Muscle layer of colon (tissue), 2 donors: ENCODE results near the gene KRTCAP2.
A peak's percentile ranks its signal among the peaks of the same experiment; 100 is the strongest.

ENCODE experiments used
- H3K27ac ChIP-seq: one replicate; pipeline ENCODE4 v1.7.0; 2013; ENCODE audit warnings: low read depth, mild to moderate bottlenecking, low read length, moderate library complexity
- H3K27me3 ChIP-seq, 2 donors: one replicate each; pipeline ENCODE4 v1.7.0; 2013; ENCODE audit warnings: low read length in 2 of 2, mild to moderate bottlenecking in 2 of 2; ENCODE audit not compliant: insufficient read depth in 2 of 2, control insufficient read depth in 1 of 2
- H3K36me3 ChIP-seq: one replicate; pipeline ENCODE4 v1.7.0; 2013; ENCODE audit warnings: mild to moderate bottlenecking, low read length; ENCODE audit not compliant: insufficient read depth
- H3K4me1 ChIP-seq: one replicate; pipeline ENCODE4 v1.7.0; 2013; ENCODE audit warnings: mild to moderate bottlenecking, low read length; ENCODE audit not compliant: insufficient read depth
- H3K4me3 ChIP-seq, 2 donors: one replicate each; pipeline ENCODE4 v1.7.0; 2013; ENCODE audit warnings: low read length in 2 of 2, low read depth in 1 of 2, mild to moderate bottlenecking in 1 of 2, moderate library complexity in 1 of 2
- H3K9ac ChIP-seq: one replicate; pipeline ENCODE4 v1.7.0; 2013; ENCODE audit warnings: low read length
- H3K9me3 ChIP-seq: one replicate; pipeline ENCODE4 v1.7.0; 2013; ENCODE audit warnings: mild to moderate bottlenecking, low read length
- donor health status: abdominal sarcoma.
- donor health status: Adenocarcinoma of cecum.

The KRTCAP2 gene

DNA sequence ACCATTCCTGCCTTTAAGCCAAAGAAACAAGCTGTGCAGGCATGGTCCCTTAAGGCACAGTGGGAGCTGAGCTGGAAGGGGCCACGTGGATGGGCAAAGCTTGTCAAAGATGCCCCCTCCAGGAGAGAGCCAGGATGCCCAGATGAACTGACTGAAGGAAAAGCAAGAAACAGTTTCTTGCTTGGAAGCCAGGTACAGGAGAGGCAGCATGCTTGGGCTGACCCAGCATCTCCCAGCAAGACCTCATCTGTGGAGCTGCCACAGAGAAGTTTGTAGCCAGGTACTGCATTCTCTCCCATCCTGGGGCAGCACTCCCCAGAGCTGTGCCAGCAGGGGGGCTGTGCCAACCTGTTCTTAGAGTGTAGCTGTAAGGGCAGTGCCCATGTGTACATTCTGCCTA is 38.8 kb downstream of the KRTCAP2 start:
- Histone ChIP-seq H3K9ac (peak overlapping the region; percentile 98), H3K36me3 (peaks cover 27% of the 10 kb centered on the region), H3K4me3 (no peak overlapping the region), H3K4me1 (peaks cover 38% of the 10 kb centered on the region), H3K27ac (peak overlapping the region; percentile 62), H3K9me3 (no peaks in the 10 kb centered on the region), H3K27me3 (no peaks in the 10 kb centered on the region)

DNA sequence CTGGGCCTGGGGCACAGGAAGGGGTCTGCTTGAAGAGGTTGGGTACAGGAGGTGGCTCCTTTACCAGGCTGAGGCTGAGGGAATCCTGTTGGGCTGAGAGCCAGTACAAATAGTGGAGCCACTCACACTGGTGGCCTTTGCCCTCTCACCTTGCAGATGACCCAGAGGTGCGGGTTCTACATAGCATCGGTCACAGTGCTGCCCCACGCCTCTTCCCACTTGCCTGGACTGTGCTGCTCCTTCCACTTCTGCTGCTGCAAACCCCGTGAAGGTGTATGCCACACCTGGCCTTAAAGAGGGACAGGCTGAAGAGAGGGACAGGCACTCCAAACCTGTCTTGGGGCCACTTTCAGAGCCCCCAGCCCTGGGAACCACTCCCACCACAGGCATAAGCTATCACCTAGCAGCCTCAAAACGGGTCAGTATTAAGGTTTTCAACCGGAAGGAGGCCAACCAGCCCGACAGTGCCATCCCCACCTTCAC is 39.3 kb downstream of the KRTCAP2 start:
- Histone ChIP-seq H3K36me3 (peaks cover 27% of the 10 kb centered on the region), H3K4me1 (peaks cover 37% of the 10 kb centered on the region), H3K27ac (no peak overlapping the region), H3K9me3 (no peaks in the 10 kb centered on the region), H3K4me3 (no peak overlapping the region), H3K27me3 (no peaks in the 10 kb centered on the region), H3K9ac (no peak overlapping the region)

DNA sequence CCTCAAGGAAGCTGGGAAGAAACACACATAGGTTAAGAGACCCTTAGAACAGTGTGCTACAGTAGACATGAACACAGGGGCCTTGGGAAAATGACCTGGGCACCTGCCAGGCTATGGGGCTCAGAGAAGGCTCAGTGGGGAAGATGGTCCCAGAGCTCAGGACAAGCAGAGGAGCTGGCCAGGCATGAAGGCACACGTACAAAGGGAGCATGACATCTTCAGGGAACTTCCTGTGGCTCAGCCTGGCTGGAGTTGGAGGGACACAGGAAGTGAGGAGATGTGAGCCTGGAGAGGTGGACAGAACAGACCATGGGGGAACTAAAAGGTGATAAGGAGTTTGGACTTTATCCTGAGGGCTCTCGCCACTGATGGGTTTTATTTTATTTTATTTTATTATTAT is 41.2 kb downstream of the KRTCAP2 start:
- H3K4me1 ChIP-seq = peaks cover 47% of the 10 kb centered on the region
- H3K9ac ChIP-seq = no peak overlapping the region
- H3K9me3 ChIP-seq = no peaks in the 10 kb centered on the region
- no peak overlapping the region for H3K27ac ChIP-seq
- no peak overlapping the region for H3K4me3 ChIP-seq
- peaks cover 0 to 3% of the 10 kb centered on the region in 2 donors for H3K27me3 ChIP-seq
- H3K36me3 ChIP-seq = peaks cover 27% of the 10 kb centered on the region

DNA sequence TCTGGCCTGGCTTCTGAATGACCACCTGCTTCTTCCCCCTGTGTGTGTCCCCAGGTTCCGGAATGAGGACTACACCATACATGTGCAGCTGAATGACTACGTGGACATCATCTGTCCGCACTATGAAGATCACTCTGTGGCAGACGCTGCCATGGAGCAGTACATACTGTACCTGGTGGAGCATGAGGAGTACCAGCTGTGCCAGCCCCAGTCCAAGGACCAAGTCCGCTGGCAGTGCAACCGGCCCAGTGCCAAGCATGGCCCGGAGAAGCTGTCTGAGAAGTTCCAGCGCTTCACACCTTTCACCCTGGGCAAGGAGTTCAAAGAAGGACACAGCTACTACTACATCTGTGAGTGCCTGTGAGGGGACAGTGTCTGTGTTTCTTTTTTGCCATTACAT is 41.8 kb downstream of the KRTCAP2 start:
- Histone ChIP-seq H3K4me1 (peaks cover 48% of the 10 kb centered on the region), H3K9me3 (no peaks in the 10 kb centered on the region), H3K27ac (no peak overlapping the region), H3K4me3 (no peak overlapping the region), H3K27me3 (peaks cover 0 to 3% of the 10 kb centered on the region in 2 donors), H3K9ac (no peak overlapping the region), H3K36me3 (peaks cover 27% of the 10 kb centered on the region)

DNA sequence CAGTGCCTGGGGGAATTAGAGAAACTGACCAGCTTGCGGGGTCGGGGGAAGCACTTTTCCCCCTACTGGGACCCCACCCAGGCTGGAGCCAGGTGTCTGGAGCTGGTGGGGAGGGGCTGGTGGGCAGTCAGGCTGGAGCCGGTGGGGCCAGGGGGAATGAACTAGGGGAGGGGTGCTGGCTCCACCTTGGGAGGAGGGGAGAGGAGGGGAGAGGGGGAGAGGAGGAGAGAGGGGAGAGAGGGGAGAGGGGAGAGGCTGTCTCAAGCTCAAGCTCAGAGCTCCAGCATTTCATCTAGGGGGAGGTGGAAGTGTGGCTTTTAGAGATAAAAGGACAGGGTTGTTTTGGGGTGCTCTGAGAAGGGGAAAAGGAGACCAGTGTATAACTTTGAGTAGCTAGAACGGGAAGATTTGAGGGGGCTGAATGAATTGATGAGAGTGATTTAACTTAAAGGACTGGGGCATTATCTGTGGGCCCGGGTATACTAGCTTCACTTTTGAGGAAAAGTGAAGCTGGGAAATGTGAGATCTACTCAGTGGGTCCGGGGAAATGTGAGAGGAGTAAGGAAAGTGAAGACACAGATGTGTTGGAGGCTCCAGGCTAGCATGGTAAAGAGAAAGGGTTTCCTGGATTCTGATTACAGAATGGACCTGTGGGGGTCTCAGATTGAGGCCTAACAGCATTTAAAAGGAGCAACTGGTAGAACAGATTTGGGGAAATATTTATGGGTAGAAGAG is 42.7 kb downstream of the KRTCAP2 start:
- H3K27ac ChIP-seq = peak overlapping the region; percentile 82
- H3K27me3 ChIP-seq = peaks cover 0 to 3% of the 10 kb centered on the region in 2 donors
- H3K9me3 ChIP-seq = no peaks in the 10 kb centered on the region
- H3K4me1 ChIP-seq = peaks cover 48% of the 10 kb centered on the region
- H3K9ac ChIP-seq = peak overlapping the region; percentile 67
- peaks cover 27% of the 10 kb centered on the region for H3K36me3 ChIP-seq
- H3K4me3 ChIP-seq = peak overlapping the region; percentile 64 to 87

DNA sequence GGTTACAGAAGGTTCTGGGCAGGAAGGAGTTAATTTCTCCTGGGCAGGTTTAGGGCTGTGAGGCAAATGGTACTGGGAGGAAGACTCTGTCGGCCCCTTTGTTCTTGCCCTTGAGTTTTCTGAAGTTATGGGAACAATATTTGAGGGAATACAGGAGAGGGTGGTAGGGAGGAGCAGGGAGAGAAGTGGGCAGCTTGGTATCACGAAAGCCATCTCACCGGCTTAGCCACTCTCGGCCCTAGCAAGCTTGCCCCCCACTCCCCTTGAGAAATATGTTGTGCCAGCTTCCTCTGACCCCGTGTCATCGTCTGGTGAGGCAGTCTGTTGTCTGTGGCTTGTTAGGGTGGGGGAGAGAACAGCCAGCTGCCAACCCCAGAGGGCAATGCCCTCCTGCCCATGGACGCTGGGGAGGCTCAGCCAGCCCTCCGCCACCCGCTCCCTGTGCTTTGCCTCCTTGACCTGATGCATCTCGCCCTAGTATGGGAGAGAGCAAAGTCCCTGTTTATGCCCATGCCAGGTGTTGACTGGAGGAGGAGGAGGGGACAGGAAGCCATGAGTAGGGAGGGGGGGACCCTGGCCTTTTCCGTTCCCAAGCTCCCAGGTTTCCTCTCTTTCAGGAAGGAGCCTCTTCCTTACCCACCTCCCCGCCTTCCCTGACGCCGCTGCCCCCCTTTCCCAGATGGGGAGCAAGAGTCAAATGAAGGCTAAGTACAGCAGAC is 44.2 kb downstream of the KRTCAP2 start:
- H3K9me3 ChIP-seq = no peaks in the 10 kb centered on the region
- H3K9ac ChIP-seq = peak overlapping the region; percentile 67
- H3K27me3 ChIP-seq = peaks cover 0 to 3% of the 10 kb centered on the region in 2 donors
- H3K4me3 ChIP-seq = peak overlapping the region; percentile 64 to 87
- H3K36me3 ChIP-seq = peaks cover 19% of the 10 kb centered on the region
- H3K4me1 ChIP-seq = peaks cover 38% of the 10 kb centered on the region
- peak overlapping the region; percentile 82 for H3K27ac ChIP-seq

DNA sequence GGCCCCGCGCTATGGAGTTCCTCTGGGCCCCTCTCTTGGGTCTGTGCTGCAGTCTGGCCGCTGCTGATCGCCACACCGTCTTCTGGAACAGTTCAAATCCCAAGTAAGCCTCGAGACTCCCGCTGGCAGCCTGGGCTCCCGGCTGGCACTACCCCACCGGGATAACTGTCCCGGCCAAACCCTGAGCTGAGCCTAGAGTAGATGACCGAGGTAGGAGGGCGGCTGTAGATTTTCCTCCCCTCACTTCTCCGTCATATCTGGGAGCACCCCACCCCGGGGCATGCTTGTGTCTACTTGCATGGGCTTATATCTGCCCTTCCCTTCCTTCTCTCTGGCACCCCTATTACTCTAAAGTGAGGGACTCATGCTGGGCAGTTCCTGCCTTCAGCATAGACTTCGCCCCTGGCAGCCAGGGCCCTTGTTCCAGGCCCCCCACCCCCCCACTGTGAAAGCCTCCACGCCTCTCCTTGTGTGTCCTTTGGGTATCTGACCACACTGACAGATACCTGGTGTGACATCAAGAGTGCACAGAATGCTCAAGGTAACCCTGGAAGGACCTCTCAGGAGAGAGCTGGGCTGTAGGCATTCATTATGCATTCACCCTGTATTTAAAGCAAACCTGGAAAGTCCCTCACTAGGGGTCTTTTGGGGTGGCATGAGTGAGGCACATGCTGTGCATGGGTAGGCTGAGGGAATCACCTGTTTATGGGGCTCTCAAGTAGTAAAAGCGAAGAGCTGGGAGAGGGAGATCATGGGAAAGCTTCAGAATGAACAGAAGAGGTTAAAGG is 44.9 kb downstream of the KRTCAP2 start:
- Histone ChIP-seq H3K9me3 (no peaks in the 10 kb centered on the region), H3K9ac (peak overlapping the region; percentile 67), H3K4me3 (peak overlapping the region; percentile 64 to 87), H3K27me3 (peaks cover 0 to 3% of the 10 kb centered on the region in 2 donors), H3K27ac (peak overlapping the region; percentile 82), H3K36me3 (peaks cover 11% of the 10 kb centered on the region), H3K4me1 (peaks cover 38% of the 10 kb centered on the region)

DNA sequence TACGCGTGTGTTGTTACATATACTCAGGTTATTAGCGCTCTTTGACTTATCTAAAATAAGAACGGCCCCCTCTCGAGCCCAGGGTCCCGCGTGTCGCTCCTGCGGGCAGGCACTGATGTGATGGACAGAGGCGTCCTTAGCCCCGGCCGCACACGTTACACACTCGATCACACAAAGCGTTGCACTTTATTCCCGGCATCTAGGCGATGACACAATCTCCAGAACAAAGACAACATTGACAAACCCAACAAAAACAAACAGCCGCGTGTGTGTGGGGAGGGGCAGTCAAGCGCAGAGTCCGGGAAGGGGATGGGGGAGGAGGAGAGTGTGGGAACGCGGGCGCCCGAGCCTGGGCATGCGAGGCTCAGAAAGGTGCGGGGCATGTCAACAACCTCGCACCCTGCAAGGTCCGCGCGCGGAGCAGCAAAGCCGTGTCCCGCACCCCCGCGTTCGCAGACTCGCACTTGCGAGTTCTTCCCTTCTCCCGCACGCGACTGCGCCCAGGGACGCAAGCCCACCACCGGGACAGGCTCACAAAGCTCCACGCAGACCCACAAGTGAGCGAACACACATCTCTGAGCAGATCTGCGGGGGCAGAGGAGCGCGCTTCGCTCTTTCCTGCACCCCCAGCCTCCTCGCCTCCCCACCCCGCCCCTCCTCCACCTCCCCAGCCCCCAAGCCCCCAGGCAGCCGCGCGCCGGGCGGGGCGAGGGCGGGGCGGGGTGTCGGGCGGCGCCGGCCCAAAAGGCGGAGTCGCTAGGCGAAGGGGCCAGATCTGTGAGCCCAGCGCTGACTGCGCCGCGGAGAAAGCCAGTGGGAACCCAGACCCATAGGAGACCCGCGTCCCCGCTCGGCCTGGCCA is 45.8 kb downstream of the KRTCAP2 start, which contains the start of gene EFNA1:
Gene EFNA1 (plus strand): TSS at position 772 of the 862 bp plus-strand sequence. CDS start 102 bp downstream, outside the sequence.
- Histone ChIP-seq H3K27ac (peak within 1 kb of the TSS; percentile 82), H3K27me3 (peaks cover 0 to 3% of the 10 kb centered on the region in 2 donors), H3K4me1 (peaks cover 38% of the 10 kb centered on the region), H3K9ac (peak within 1 kb of the TSS; percentile 67), H3K9me3 (no peaks in the 10 kb centered on the region), H3K4me3 (peak within 1 kb of the TSS; percentile 64 to 87), H3K36me3 (peaks cover 7% of the 10 kb centered on the region)

DNA sequence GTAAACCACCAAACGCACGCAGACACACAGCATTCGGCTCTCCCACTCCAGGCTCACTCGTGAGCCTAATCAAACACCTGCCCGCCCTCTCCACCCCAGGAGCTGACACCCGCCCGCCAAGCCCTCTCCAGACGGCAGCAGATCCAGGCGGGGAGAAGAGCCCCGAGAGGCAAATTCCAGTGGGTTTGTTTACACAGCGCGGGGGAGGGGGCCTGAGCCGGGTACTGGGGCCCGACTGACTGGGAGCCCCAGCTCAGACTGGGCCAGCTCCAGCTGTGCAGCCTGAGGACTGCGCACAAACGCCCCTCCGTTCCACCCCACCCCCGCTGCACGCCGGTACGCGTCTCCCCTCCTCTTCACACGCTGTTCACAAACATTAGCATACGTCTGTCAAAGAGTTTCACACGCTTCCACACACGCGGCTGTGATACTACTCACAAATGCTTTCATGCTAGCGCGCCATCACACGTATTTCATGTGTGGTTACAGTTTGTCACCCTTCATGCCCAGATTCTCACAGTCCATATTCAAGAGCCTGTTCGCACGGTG is 46.5 kb downstream of the KRTCAP2 start:
- Histone ChIP-seq H3K27ac (peak overlapping the region; percentile 78), H3K4me3 (peak overlapping the region; percentile 64 to 87), H3K4me1 (peaks cover 38% of the 10 kb centered on the region), H3K27me3 (peaks cover 0 to 3% of the 10 kb centered on the region in 2 donors), H3K36me3 (peaks cover 4% of the 10 kb centered on the region), H3K9me3 (no peaks in the 10 kb centered on the region), H3K9ac (no peak overlapping the region)

DNA sequence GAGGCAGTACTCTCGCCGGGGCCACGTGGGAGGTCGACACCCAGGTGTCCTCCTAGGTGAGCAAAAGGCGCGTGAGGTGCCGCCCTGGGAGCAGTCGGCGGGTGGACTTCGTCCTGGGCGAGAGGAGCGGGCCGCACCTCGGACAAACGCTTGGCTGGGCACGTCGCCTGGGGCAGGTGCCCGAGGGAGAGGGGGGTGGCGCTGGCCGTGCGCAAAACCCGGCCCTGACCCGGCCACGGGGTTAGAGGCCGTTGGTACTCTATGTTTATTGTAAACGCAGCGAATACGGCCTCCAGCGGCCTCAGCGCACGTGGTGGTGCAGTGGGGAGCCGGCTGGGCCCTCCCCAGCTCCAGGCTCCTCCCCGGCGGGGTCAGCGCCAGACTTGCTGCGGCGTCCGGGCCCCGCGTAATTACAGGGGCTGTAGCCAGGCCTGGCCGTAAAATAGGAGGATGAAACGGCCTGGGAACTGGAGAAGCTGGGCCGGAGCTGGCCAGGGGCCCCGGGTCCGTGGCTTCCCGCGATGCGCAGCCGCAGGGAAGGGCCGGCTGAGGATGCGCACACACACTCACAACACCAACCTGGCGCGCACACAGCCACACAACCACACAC is 47.1 kb downstream of the KRTCAP2 start:
- no peaks in the 10 kb centered on the region for H3K36me3 ChIP-seq
- H3K4me1 ChIP-seq = peaks cover 37% of the 10 kb centered on the region
- no peak overlapping the region for H3K9ac ChIP-seq
- no peaks in the 10 kb centered on the region for H3K9me3 ChIP-seq
- peaks cover 0 to 3% of the 10 kb centered on the region in 2 donors for H3K27me3 ChIP-seq
- peak overlapping the region; percentile 78 for H3K27ac ChIP-seq
- peak overlapping the region; percentile 64 to 87 for H3K4me3 ChIP-seq
